Hematopoietic multipotent progenitor cell treated with erythropoietin and hydrocortisone succinate and interleukin-3 and kit ligand, for 8 days (in vitro differentiated cells): ENCODE results near the gene CRTC1.
"Not testable (repeated sequence)": the region's sequence is repeated elsewhere in the genome, so short reads cannot be mapped to it uniquely, and the experiment has no call there.

Experiments
- DNase-seq: peaks from one replicate; pipeline ENCODE4 v3.0.0-alpha.2; 2015

The CRTC1 gene

GRCh38 chr19:18704971-18705370 is 21.5 kb downstream of the CRTC1 start:
- no peak for DNase-seq

GRCh38 chr19:18708452-18709231 is 25.2 kb downstream of the CRTC1 start:
- no peak for DNase-seq

GRCh38 chr19:18709546-18709945 is 26.1 kb downstream of the CRTC1 start:
- no peak for DNase-seq

- DNase-seq, result no peak
Observed at GRCh38 chr19:18710186-18710585, 26.7 kb downstream of the CRTC1 start.

GRCh38 chr19:18710996-18711751 is 27.7 kb downstream of the CRTC1 start:
- no peak for DNase-seq

GRCh38 chr19:18711893-18712292 is 28.4 kb downstream of the CRTC1 start:
- DNase-seq, result no peak

- no peak for DNase-seq
Observed at GRCh38 chr19:18712981-18713380, 29.5 kb downstream of the CRTC1 start.

- DNase-seq, result no peak
Observed at GRCh38 chr19:18713550-18714117, 30.2 kb downstream of the CRTC1 start.

GRCh38 chr19:18715416-18715815 is 31.9 kb downstream of the CRTC1 start:
- no peak for DNase-seq

GRCh38 chr19:18716857-18717256 is 33.4 kb downstream of the CRTC1 start:
- no peak for DNase-seq

GRCh38 chr19:18717601-18718000 is 34.1 kb downstream of the CRTC1 start:
- no peak for DNase-seq

- no peak for DNase-seq
Observed at GRCh38 chr19:18718015-18718526, 34.6 kb downstream of the CRTC1 start.

GRCh38 chr19:18718846-18719458 is 35.5 kb downstream of the CRTC1 start:
- no peak for DNase-seq

GRCh38 chr19:18719541-18719940 is 36.1 kb downstream of the CRTC1 start:
- DNase-seq, result no peak

GRCh38 chr19:18723871-18724377 is 40.4 kb downstream of the CRTC1 start:
- no peak for DNase-seq

- DNase-seq, result no peak
Observed at GRCh38 chr19:18725841-18726770, 42.6 kb downstream of the CRTC1 start.

- DNase-seq, result no peak
Observed at GRCh38 chr19:18726846-18727245, 43.4 kb downstream of the CRTC1 start.

- DNase-seq, result not testable (repeated sequence)
Observed at GRCh38 chr19:18727602-18728001, 44.1 kb downstream of the CRTC1 start.

GRCh38 chr19:18729933-18730530 is 46.6 kb downstream of the CRTC1 start:
- no peak for DNase-seq

- DNase-seq, result no peak
Observed at GRCh38 chr19:18730885-18731513, 47.5 kb downstream of the CRTC1 start.

- DNase-seq, result no peak
Observed at GRCh38 chr19:18731562-18732008, 48.1 kb downstream of the CRTC1 start.
